GM12878 (cell line): ENCODE results near the gene SNX8. TPM values are rescaled to one million over a fixed set of nuclear protein-coding genes. Genes with fewer than 3 reads are reported as not detected.
"Not testable (repeated sequence)": the region's sequence is repeated elsewhere in the genome, so short reads cannot be mapped to it uniquely, and the experiment has no call there.

Source experiments
- ATAC-seq: fragments of 200-7000 bp; cut with Tn5 transposase; 3 replicates; pipeline ENCODE4 v1.9.1; 2020; ENCODE audit warnings: mild to moderate bottlenecking, moderate library complexity
- BruUV-seq: library from RNA; stranded (reverse); fragments of 400-500 nt; replicated peaks from 2 replicates; lab custom pipeline; 2021; lab: Mats Ljungman, UMichigan
- CTCF ChIA-PET: fragments of 300-600 bp; sonication (Branson Sonifier 250); formaldehyde crosslinking; extraction: SDS; loops from one replicate; lab custom pipeline; 2021; ENCODE audit warnings: inconsistent platforms; lab: Yijun Ruan, JAX
- POLR2A ChIA-PET: fragments of 350-600 bp; formaldehyde crosslinking; extraction: SDS; loops from one replicate; lab custom pipeline; 2021; ENCODE audit warnings: inconsistent platforms; lab: Charles Lee
- RAD21 ChIA-PET: fragments of 300-600 bp; sonication (Branson Sonifier 250); formaldehyde crosslinking; loops from one replicate; lab custom pipeline; 2023; ENCODE audit warnings: antibody characterized with exemption; ENCODE audit not compliant: unreplicated experiment; lab: Charles Lee
- SMC1A ChIA-PET: fragments of 300-600 bp; sonication (Branson Sonifier 250); formaldehyde crosslinking; loops from one replicate; lab custom pipeline; 2023; ENCODE audit not compliant: unreplicated experiment, uncharacterized antibody; lab: Charles Lee
- DNase-seq: peaks from one replicate; pipeline ENCODE4 v3.0.0-alpha.2; 2011; ENCODE audit warnings: low read depth, low spot score
- FAIRE-seq: peaks from 3 replicates; lab custom pipeline; 2011; peaks lifted over from hg19 to GRCh38; lab: Jason Lieb, UNC
- H2AFZ ChIP-seq: 2 replicates; pipeline ENCODE4 v1.6.0; 2011; ENCODE audit warnings: low read depth, low read length, control low read depth; ENCODE audit not compliant: control insufficient read depth
- H3K27ac ChIP-seq: 2 replicates; pipeline ENCODE4 v1.5.1; 2011; ENCODE audit warnings: control low read depth; ENCODE audit not compliant: control insufficient read depth, insufficient read depth
- H3K27me3 ChIP-seq, 2 experiments: replicated peaks in 1 of 2; 2 replicates each; pipeline versions ENCODE4 v1.6.0 to v1.6.1; 2011; ENCODE audit warnings: low read length in 1 of 2; ENCODE audit not compliant: control insufficient read depth in 2 of 2, insufficient read depth in 2 of 2
- H3K36me3 ChIP-seq, 2 experiments: 2 replicates each; pipeline ENCODE4 v1.5.1; 2011; ENCODE audit warnings: low read length in 1 of 2; ENCODE audit not compliant: control insufficient read depth in 2 of 2, insufficient read depth in 2 of 2
- H3K4me1 ChIP-seq: 2 replicates; pipeline ENCODE4 v1.6.1; 2011; ENCODE audit warnings: mild to moderate bottlenecking, low read length, moderate library complexity, mixed read lengths; ENCODE audit not compliant: control insufficient read depth, insufficient read depth
- H3K4me2 ChIP-seq: 2 replicates; pipeline ENCODE4 v1.6.0; 2011; ENCODE audit warnings: control low read depth; ENCODE audit not compliant: control insufficient read depth, insufficient read depth
- H3K4me3 ChIP-seq: fragments of 200-600 bp; sonication (generic); 2 replicates; pipeline ENCODE4 v1.5.1; 2016
- H3K79me2 ChIP-seq: 2 replicates; pipeline ENCODE4 v1.6.0; 2011; ENCODE audit warnings: low read length; ENCODE audit not compliant: control insufficient read depth, insufficient read depth
- H3K9ac ChIP-seq: 2 replicates; pipeline ENCODE4 v1.8.0; 2011; ENCODE audit warnings: low read length, control low read depth, mixed read lengths; ENCODE audit not compliant: control insufficient read depth, insufficient read depth
- H3K9me3 ChIP-seq: replicated peaks from 3 replicates; pipeline ENCODE4 v1.5.1; 2011; ENCODE audit warnings: mild to moderate bottlenecking, low read length; ENCODE audit not compliant: control insufficient read depth, insufficient read depth
- H4K20me1 ChIP-seq: 2 replicates; pipeline ENCODE4 v1.6.0; 2011; ENCODE audit not compliant: control insufficient read depth, insufficient read depth
- BMI1 ChIP-seq: fragments of 450-650 bp; IDR thresholded peaks from 2 replicates; pipeline ENCODE4 v1.6.1; 2016; ENCODE audit warnings: mild to moderate bottlenecking, moderate library complexity, borderline replicate concordance
- CBX3 ChIP-seq: fragments of 200-600 bp; sonication (generic); IDR thresholded peaks from 2 replicates; pipeline ENCODE4 v1.6.1; 2016; ENCODE audit warnings: low read depth, borderline replicate concordance
- WGBS: methylation state at CpG from one replicate; pipeline ENCODE4 v1.1.6; 2016; ENCODE audit warnings: low lambda C conversion rate; ENCODE audit not compliant: insufficient replicate concordance, insufficient coverage; ENCODE audit errors: missing lambda C conversion rate; 5-methylcytosine and 5-hydroxymethylcytosine counted together
- in situ Hi-C: fragments of 300-500 bp; cut with MboI; formaldehyde crosslinking; loops from 9 replicates; pipeline ENCODE4 v1.14.3; 2018; ENCODE audit warnings: mixed read lengths
- intact Hi-C: fragments of 100-400 bp; cut with micrococcal nuclease; formaldehyde crosslinking; loops from one replicate; pipeline ENCODE4 v1.14.2; 2022; ENCODE audit not compliant: unreplicated experiment
- polyA plus RNA-seq, 11 experiments: library from polyadenylated mRNA; depleted of rRNA in 4 of 11; unstranded in 6 of 11; stranded (reverse) in 5 of 11; fragments of >200 nt; fragmentation: Nextera tagmentation in 4 of 11; fragmentation: Illumina TruSeq in 1 of 11; extraction: Ambion mirVana in 4 of 11; extraction: Trizol in 1 of 11; gene quantifications; 1 replicate in 1 of 11; 2 replicates in 10 of 11; pipeline versions ENCODE4 v1.2.1 to v1.2.3, GENCODE V29; 2011 to 2016; ENCODE audit warnings: inconsistent platforms in 2 of 11, missing spikeins in 2 of 11, low read depth in 1 of 11
- total RNA-seq, 4 experiments: library from RNA; depleted of rRNA in 3 of 4; stranded (reverse); fragments of >200 nt in 3 of 4; fragmentation: Illumina TruSeq in 1 of 4; extraction: Trizol in 1 of 4; gene quantifications; 2 replicates each; pipeline versions ENCODE4 v1.2.1 to v1.2.3, GENCODE V29; 2013 to 2021
- TF ChIP-seq, protein P1 (sequence below): fragments of 150-350 bp; IDR thresholded peaks from 2 replicates; pipeline ENCODE4 v1.6.1; 2014; ENCODE audit warnings: mild to moderate bottlenecking, low read depth, low read length

The SNX8 gene
- total and polyA plus RNA-seq, 10 of the 15 experiments (the other 5 are each of a cell fraction or from before 2014, with no cell fraction given) = 6.4 to 210 (median 97.6) TPM

DNA sequence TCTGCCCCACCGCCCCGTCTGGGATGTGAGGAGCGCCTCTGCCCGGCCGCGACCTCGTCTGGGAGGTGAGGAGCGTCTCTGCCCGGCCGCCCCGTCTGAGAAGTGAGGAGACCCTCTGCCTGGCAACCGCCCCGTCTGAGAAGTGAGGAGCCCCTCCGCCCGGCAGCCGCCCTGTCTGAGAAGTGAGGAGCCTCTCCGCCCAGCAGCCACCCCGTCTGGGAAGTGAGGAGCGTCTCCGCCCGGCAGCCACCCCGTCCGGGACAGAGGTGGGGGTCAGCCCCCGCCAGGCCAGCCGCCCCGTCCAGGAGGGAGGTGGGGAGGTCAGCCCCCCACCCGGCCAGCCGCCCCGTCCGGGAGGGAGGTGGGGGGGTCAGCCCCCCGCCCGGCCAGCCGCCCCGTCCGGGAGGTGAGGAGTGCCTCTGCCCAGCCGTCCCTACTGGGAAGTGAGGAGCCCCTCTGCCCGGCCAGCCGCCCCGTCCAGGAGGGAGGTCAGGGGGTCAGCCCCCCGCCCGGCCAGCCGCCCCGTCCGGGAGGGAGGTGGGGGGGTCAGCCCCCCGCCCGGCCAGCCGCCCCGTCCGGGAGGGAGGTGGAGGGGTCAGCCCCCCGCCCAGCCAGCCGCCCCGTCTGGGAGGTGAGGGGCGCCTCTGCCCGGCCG is 11.4 kb downstream of the SNX8 start:
- FAIRE-seq = not testable (repeated sequence)
- WGBS = 96% methylated on average over 5 of the region's 55 CpGs

DNA sequence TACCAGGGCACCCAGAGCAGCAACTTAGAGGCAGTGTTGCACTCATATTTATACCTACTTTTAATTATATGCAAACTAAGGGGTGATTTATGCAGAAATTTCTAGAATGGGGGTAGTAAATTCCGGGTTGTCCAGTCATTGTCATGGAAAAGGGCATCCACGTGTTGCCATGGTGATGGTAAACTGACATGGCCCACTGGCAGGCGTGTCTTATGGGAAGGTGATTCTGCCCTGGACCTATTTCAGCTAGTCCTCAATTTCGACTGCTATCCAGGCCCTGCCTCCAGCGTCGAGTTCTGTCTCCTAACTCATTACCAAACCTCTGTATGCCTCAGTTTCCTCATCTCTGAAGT is 12.8 kb downstream of the SNX8 start:
- no peak for ATAC-seq
- ChIA-PET RAD21 (interaction anchor here (1.8 to 2.0 kb wide), 3 partner anchors 13 to 46 kb away, joined by 6 to 13 read pairs (median 9); no protein-coding TSS in a partner anchor), SMC1A (interaction anchor here (0.9 to 4.3 kb wide), 4 partner anchors 9 to 53 kb away, joined by 3 to 22 read pairs (median 10); partner anchors contain the start of gene SNX8), POLR2A (interaction anchor here (2.1 to 4.0 kb wide), 3 partner anchors 9 to 64 kb away, joined by 11 to 17 read pairs (median 16); partner anchors contain the start of gene SNX8), CTCF (interaction anchor here (0.9 to 4.4 kb wide), 8 partner anchors 9 to 92 kb away, joined by 3 to 19 read pairs (median 6); no protein-coding TSS in a partner anchor)
- in situ Hi-C loops (no loop called here), intact Hi-C loops (no loop called here)
- peaks cover 0 to 8% of the 10 kb centered on the region in 2 experiments; a peak in 2 of 4 replicates for H3K36me3 ChIP-seq
- peaks cover 36% of the 10 kb centered on the region for H3K4me1 ChIP-seq
- no peak overlapping the region for H3K4me3 ChIP-seq
- BruUV-seq = no TSS peak
- H3K9me3 ChIP-seq = no peaks in the 10 kb centered on the region; the same call in 1 of the 3 replicates
- H2AFZ ChIP-seq = no peak overlapping the region
- no peak for DNase-seq
- peaks cover 69% of the 10 kb centered on the region for H3K79me2 ChIP-seq
- H3K27ac ChIP-seq = peak overlapping the region; percentile 80
- H3K9ac ChIP-seq = no peak overlapping the region
- H4K20me1 ChIP-seq = no peaks in the 10 kb centered on the region
- TF ChIP-seq CBX3 (no peak), BMI1 (peak; percentile 55; the same call in 1 of the 2 replicates)
- TF ChIP-seq, protein P1, sequence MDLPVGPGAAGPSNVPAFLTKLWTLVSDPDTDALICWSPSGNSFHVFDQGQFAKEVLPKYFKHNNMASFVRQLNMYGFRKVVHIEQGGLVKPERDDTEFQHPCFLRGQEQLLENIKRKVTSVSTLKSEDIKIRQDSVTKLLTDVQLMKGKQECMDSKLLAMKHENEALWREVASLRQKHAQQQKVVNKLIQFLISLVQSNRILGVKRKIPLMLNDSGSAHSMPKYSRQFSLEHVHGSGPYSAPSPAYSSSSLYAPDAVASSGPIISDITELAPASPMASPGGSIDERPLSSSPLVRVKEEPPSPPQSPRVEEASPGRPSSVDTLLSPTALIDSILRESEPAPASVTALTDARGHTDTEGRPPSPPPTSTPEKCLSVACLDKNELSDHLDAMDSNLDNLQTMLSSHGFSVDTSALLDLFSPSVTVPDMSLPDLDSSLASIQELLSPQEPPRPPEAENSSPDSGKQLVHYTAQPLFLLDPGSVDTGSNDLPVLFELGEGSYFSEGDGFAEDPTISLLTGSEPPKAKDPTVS = 0 out of 2 replicates have a peak, but pooled peaks have one; percentile 49
- H3K27me3 ChIP-seq = no peaks in the 10 kb centered on the region
- H3K4me2 ChIP-seq = peak overlapping the region; percentile 77
- WGBS = 36% methylated on average over 6 of the region's 6 CpGs
- FAIRE-seq = no peak

More for the DNA sequence above, 11.4 kb downstream of the SNX8 start:
- BruUV-seq, DNase-seq, SMC1A ChIA-PET, H3K9me3 ChIP-seq, intact Hi-C loops, H4K20me1 ChIP-seq, H3K36me3 ChIP-seq, H3K4me3 ChIP-seq, H3K4me2 ChIP-seq, RAD21 ChIA-PET, H3K27me3 ChIP-seq, H3K9ac ChIP-seq, POLR2A ChIA-PET, CTCF ChIA-PET, in situ Hi-C loops, ATAC-seq, H2AFZ ChIP-seq, H3K27ac ChIP-seq: not testable (repeated sequence)
- H3K4me1 ChIP-seq = peaks cover 34% of the 10 kb centered on the region
- peaks cover 73% of the 10 kb centered on the region for H3K79me2 ChIP-seq
